H9 (cell line): Measurements from ENCODE around the gene KCNIP4. TPM values are rescaled to one million over a fixed set of nuclear protein-coding genes. Genes with fewer than 3 reads are reported as not detected.

Experiments
- DNase-seq: peaks from one replicate; pipeline ENCODE4 v3.0.0-alpha.2; 2017
- H2AFZ ChIP-seq: one replicate; pipeline ENCODE4 v1.6.1; 2013; ENCODE audit warnings: mild to moderate bottlenecking, low read length, control low read depth, moderate library complexity
- H2AK5ac ChIP-seq: 2 replicates; pipeline ENCODE4 v1.6.1; 2013; ENCODE audit warnings: low read length, control low read depth, mixed read lengths; ENCODE audit not compliant: insufficient read length
- H2BK120ac ChIP-seq: one replicate; pipeline ENCODE4 v1.6.1; 2013; ENCODE audit warnings: low read depth, mild to moderate bottlenecking, low read length, control low read depth, inconsistent platforms; ENCODE audit not compliant: poor library complexity, severe bottlenecking
- H2BK12ac ChIP-seq: 2 replicates; pipeline ENCODE4 v1.6.1; 2013; ENCODE audit warnings: low read length, control low read depth, mixed read lengths, low read depth; ENCODE audit not compliant: insufficient read length
- H2BK15ac ChIP-seq: 2 replicates; pipeline ENCODE4 v1.6.1; 2013; ENCODE audit warnings: low read depth, low read length, control low read depth
- H2BK20ac ChIP-seq: one replicate; pipeline ENCODE4 v1.6.1; 2013; ENCODE audit warnings: low read depth, mild to moderate bottlenecking, low read length, control low read depth, inconsistent platforms; ENCODE audit not compliant: poor library complexity, severe bottlenecking
- H2BK5ac ChIP-seq: 2 replicates; pipeline ENCODE4 v1.6.1; 2013; ENCODE audit warnings: low read length, control low read depth, mixed read lengths; ENCODE audit not compliant: insufficient read length
- H3K14ac ChIP-seq: 2 replicates; pipeline ENCODE4 v1.6.1; 2013; ENCODE audit warnings: low read length, control low read depth; ENCODE audit not compliant: insufficient read depth
- H3K18ac ChIP-seq: 2 replicates; pipeline ENCODE4 v1.6.1; 2013; ENCODE audit warnings: low read depth, mild to moderate bottlenecking, mixed read lengths, low read length, control low read depth; ENCODE audit not compliant: insufficient read length
- H3K23ac ChIP-seq: 2 replicates; pipeline ENCODE4 v1.6.1; 2013; ENCODE audit warnings: low read length, control low read depth, mixed read lengths, low read depth; ENCODE audit not compliant: insufficient read length
- H3K23me2 ChIP-seq: 2 replicates; pipeline ENCODE4 v1.6.1; 2013; ENCODE audit warnings: low read depth, mild to moderate bottlenecking, mixed read lengths, low read length, control low read depth; ENCODE audit not compliant: insufficient read length, poor library complexity, severe bottlenecking
- H3K27ac ChIP-seq: 2 replicates; pipeline ENCODE4 v1.5.1; 2013; ENCODE audit warnings: low read length, control low read depth, mixed read lengths, low read depth; ENCODE audit not compliant: insufficient read length
- H3K27me3 ChIP-seq: 2 replicates; pipeline ENCODE4 v1.6.1; 2013; ENCODE audit warnings: low read length, control low read depth, inconsistent platforms; ENCODE audit not compliant: insufficient read depth
- H3K4ac ChIP-seq: 2 replicates; pipeline ENCODE4 v1.6.1; 2013; ENCODE audit warnings: low read depth, mild to moderate bottlenecking, control low read depth, inconsistent platforms, low read length, moderate library complexity
- H3K4me1 ChIP-seq: 2 replicates; pipeline ENCODE4 v1.6.1; 2013; ENCODE audit warnings: low read length, control low read depth, inconsistent platforms; ENCODE audit not compliant: insufficient read depth
- H3K4me2 ChIP-seq: 2 replicates; pipeline ENCODE4 v1.6.1; 2013; ENCODE audit warnings: low read length, control low read depth, mixed read lengths; ENCODE audit not compliant: insufficient read length, insufficient read depth
- H3K56ac ChIP-seq: 2 replicates; pipeline ENCODE4 v1.6.1; 2013; ENCODE audit warnings: low read depth, mild to moderate bottlenecking, mixed read lengths, low read length, control low read depth; ENCODE audit not compliant: insufficient read length
- H3K79me1 ChIP-seq: 2 replicates; pipeline ENCODE4 v1.6.1; 2013; ENCODE audit warnings: low read depth, mild to moderate bottlenecking, moderate library complexity, low read length, control low read depth, inconsistent platforms; ENCODE audit not compliant: insufficient read depth, poor library complexity, severe bottlenecking
- H3K79me2 ChIP-seq: 2 replicates; pipeline ENCODE4 v1.6.1; 2013; ENCODE audit warnings: low read length, control low read depth, inconsistent platforms; ENCODE audit not compliant: insufficient read depth
- H3K9ac ChIP-seq: 2 replicates; pipeline ENCODE4 v1.6.1; 2013; ENCODE audit warnings: low read length, control low read depth, mixed read lengths; ENCODE audit not compliant: insufficient read length; ENCODE audit errors: extremely low read depth
- H3K9me3 ChIP-seq: one replicate; pipeline ENCODE4 v1.6.1; 2013; ENCODE audit warnings: low read depth, low read length, inconsistent platforms; ENCODE audit not compliant: control insufficient read depth
- H3T11ph ChIP-seq: one replicate; pipeline ENCODE4 v1.6.1; 2013; ENCODE audit warnings: mild to moderate bottlenecking, low read length, control low read depth, inconsistent platforms
- H4K20me1 ChIP-seq: one replicate; pipeline ENCODE4 v1.6.1; 2013; ENCODE audit not compliant: control insufficient read depth, insufficient read length, insufficient read depth
- H4K5ac ChIP-seq: 2 replicates; pipeline ENCODE4 v1.6.1; 2013; ENCODE audit warnings: low read depth, mild to moderate bottlenecking, mixed read lengths, low read length, control low read depth; ENCODE audit not compliant: insufficient read length
- H4K8ac ChIP-seq: replicated peaks from 2 replicates; pipeline ENCODE4 v1.6.1; 2013; ENCODE audit warnings: low read length, control low read depth, mixed read lengths, low read depth; ENCODE audit not compliant: insufficient read length
- H4K91ac ChIP-seq: 2 replicates; pipeline ENCODE4 v1.6.1; 2013; ENCODE audit warnings: low read depth, mild to moderate bottlenecking, moderate library complexity, mixed read lengths, low read length, control low read depth; ENCODE audit not compliant: insufficient read length
- H3K27ac Mint-ChIP-seq, 3 experiments: 2 replicates in 2 of 3; 3 replicates in 1 of 3; pipeline ENCODE4 v1.8.0; 2020 to 2021; ENCODE audit warnings: mixed read lengths in 3 of 3, mild to moderate bottlenecking in 1 of 3, moderate library complexity in 1 of 3
- H3K27me3 Mint-ChIP-seq: 2 replicates; pipeline ENCODE4 v1.8.0; 2021; ENCODE audit warnings: low read depth, mild to moderate bottlenecking, moderate library complexity, mixed read lengths
- H3K36me3 Mint-ChIP-seq, 3 experiments: 2 replicates in 2 of 3; 3 replicates in 1 of 3; pipeline ENCODE4 v1.8.0; 2020 to 2021; ENCODE audit warnings: low read depth in 3 of 3, mixed read lengths in 3 of 3; ENCODE audit not compliant: insufficient read depth in 1 of 3
- H3K4me1 Mint-ChIP-seq, 2 experiments: 2 replicates each; pipeline ENCODE4 v1.8.0; 2020; ENCODE audit warnings: mixed read lengths in 2 of 2
- H3K4me3 Mint-ChIP-seq, 2 experiments: 2 replicates in 1 of 2; 3 replicates in 1 of 2; pipeline ENCODE4 v1.8.0; 2020 to 2021; ENCODE audit warnings: mild to moderate bottlenecking in 2 of 2, mixed read lengths in 2 of 2, moderate library complexity in 1 of 2
- H3K9me3 Mint-ChIP-seq, 2 experiments: 2 replicates in 1 of 2; 3 replicates in 1 of 2; pipeline ENCODE4 v1.8.0; 2020; ENCODE audit warnings: mild to moderate bottlenecking in 2 of 2, mixed read lengths in 2 of 2, moderate library complexity in 1 of 2
- CTCF ChIP-seq: fragments of 200-600 bp; sonication (generic); conservative IDR thresholded peaks from 3 replicates; pipeline ENCODE4 v1.8.0; 2021; ENCODE audit warnings: antibody characterized with exemption, mild to moderate bottlenecking
- WGBS: extraction: QIAGEN DNeasy Blood & Tissue Kit; methylation state at CpG from one replicate; pipeline ENCODE4 v1.1.7; 2013; ENCODE audit warnings: missing lambda C conversion rate, low lambda C conversion rate, mixed read lengths; ENCODE audit not compliant: insufficient read length; ENCODE audit errors: extremely low coverage; 5-methylcytosine and 5-hydroxymethylcytosine counted together
- total RNA-seq: library from RNA; stranded (reverse); gene quantifications from 2 replicates; pipeline ENCODE4 v1.2.1, GENCODE V29; 2021

Gene KCNIP4
- total RNA-seq, 1 experiment from 2014 or later, result not detected

GRCh38 chr4:21552455-21552854 lies 396.1 kb downstream of the KCNIP4 start:
- Mint-ChIP-seq H3K27ac (no peak overlapping the region), H3K4me3 (no peak overlapping the region), H3K36me3 (no peaks in the 10 kb centered on the region), H3K4me1 (peaks cover 17 to 21% of the 10 kb centered on the region in 2 experiments), H3K9me3 (no peaks in the 10 kb centered on the region), H3K27me3 (no peaks in the 10 kb centered on the region; the same call in 1 of the 2 replicates)
- Histone ChIP-seq H2BK20ac (no peak overlapping the region), H3K56ac (no peak overlapping the region), H4K5ac (no peak overlapping the region), H3K18ac (no peak overlapping the region), H3K9ac (no peak overlapping the region), H3K79me1 (no peaks in the 10 kb centered on the region), H3K4ac (no peak overlapping the region), H3K27ac (no peak overlapping the region), H3K23ac (no peak overlapping the region), H3K27me3 (no peaks in the 10 kb centered on the region), H3K23me2 (no peaks in the 10 kb centered on the region), H3K14ac (no peak overlapping the region), H2BK15ac (no peak overlapping the region), H3T11ph (no peak overlapping the region), H2AK5ac (no peak overlapping the region), H3K4me2 (no peak overlapping the region), H3K79me2 (no peaks in the 10 kb centered on the region), H4K8ac (no peak overlapping the region), H3K4me1 (no peaks in the 10 kb centered on the region), H2BK12ac (no peak overlapping the region), H2BK120ac (no peak overlapping the region), H3K9me3 (no peaks in the 10 kb centered on the region), H4K91ac (no peak overlapping the region), H2AFZ (no peak overlapping the region), H2BK5ac (no peak overlapping the region), H4K20me1 (no peaks in the 10 kb centered on the region)
- DNase-seq, result no peak
- WGBS, result no CpG with 5 or more reads among the region's 1 CpG
- TF ChIP-seq CTCF, result no peak
